Endothelial cell of umbilical vein (primary cell): ENCODE data around the gene AARS2. TPM values are rescaled to one million over a fixed set of nuclear protein-coding genes. Genes with fewer than 3 reads are reported as not detected.

Experiments
- BruUV-seq: library from RNA; stranded (reverse); fragments of 400-500 nt; replicated peaks from 2 replicates; lab custom pipeline; 2021; lab: Mats Ljungman, UMichigan
- CTCF ChIA-PET: fragments of 300-600, 350-600 bp; sonication (Branson Sonifier 250); formaldehyde crosslinking; loops from one replicate; lab custom pipeline; 2021; ENCODE audit warnings: antibody characterized with exemption, inconsistent platforms; lab: Charles Lee
- POLR2A ChIA-PET: fragments of 300-600, 350-600 bp; sonication (Branson Sonifier 250); formaldehyde crosslinking; loops from one replicate; lab custom pipeline; 2021; ENCODE audit warnings: antibody characterized with exemption, inconsistent platforms; lab: Charles Lee
- DNase-seq: peaks from one replicate; pipeline ENCODE4 v3.0.0-alpha.2; 2011; ENCODE audit warnings: low read depth, low spot score
- FAIRE-seq: peaks from 2 replicates; lab custom pipeline; 2011; peaks lifted over from hg19 to GRCh38; lab: Jason Lieb, UNC
- H2AFZ ChIP-seq: 2 replicates; pipeline ENCODE4 v1.6.0; 2012; ENCODE audit warnings: low read depth, low read length, control low read depth, inconsistent platforms
- H3K27ac ChIP-seq: 2 replicates; pipeline ENCODE4 v1.5.1; 2011; ENCODE audit warnings: low read depth, mild to moderate bottlenecking, control low read depth, low read length, moderate library complexity; ENCODE audit not compliant: insufficient read depth
- H3K27me3 ChIP-seq, 2 experiments: 2 replicates each; pipeline versions ENCODE4 v1.6.0 to v1.6.1; 2011; ENCODE audit warnings: low read length in 2 of 2, mixed read lengths in 1 of 2; ENCODE audit not compliant: control insufficient read depth in 2 of 2, insufficient read depth in 2 of 2
- H3K36me3 ChIP-seq, 2 experiments: 2 replicates in 1 of 2; 3 replicates in 1 of 2; pipeline ENCODE4 v1.5.1; 2011; ENCODE audit warnings: low read length in 2 of 2, mild to moderate bottlenecking in 1 of 2, moderate library complexity in 1 of 2; ENCODE audit not compliant: control insufficient read depth in 2 of 2, insufficient read depth in 2 of 2; ENCODE audit errors: extremely low read depth in 1 of 2
- H3K4me1 ChIP-seq: 3 replicates; pipeline ENCODE4 v1.5.1; 2011; ENCODE audit warnings: mild to moderate bottlenecking, low read length; ENCODE audit not compliant: control insufficient read depth, insufficient read depth; ENCODE audit errors: extremely low read depth
- H3K4me2 ChIP-seq: 2 replicates; pipeline ENCODE4 v1.6.1; 2011; ENCODE audit warnings: low read length, control low read depth, mixed read lengths; ENCODE audit not compliant: insufficient read depth
- H3K4me3 ChIP-seq, 3 experiments: fragments of 200-600 bp in 1 of 3; sonication (generic), shearing (Covaris generic) in 1 of 3; replicated peaks in 1 of 3; 2 replicates each; pipeline ENCODE4 v1.5.1; 2011 to 2016; ENCODE audit warnings: control low read depth in 3 of 3, low read length in 3 of 3, mild to moderate bottlenecking in 2 of 3, inconsistent platforms in 1 of 3, low read depth in 1 of 3, moderate library complexity in 1 of 3; ENCODE audit not compliant: insufficient read depth in 1 of 3
- H3K79me2 ChIP-seq: 2 replicates; pipeline ENCODE4 v1.6.0; 2012; ENCODE audit warnings: low read length, inconsistent platforms; ENCODE audit not compliant: control insufficient read depth, insufficient read depth
- H3K9ac ChIP-seq: replicated peaks from 2 replicates; pipeline ENCODE3; 2011; ENCODE audit warnings: low read length, control low read depth; ENCODE audit not compliant: insufficient read depth; ENCODE audit errors: extremely low read depth
- H3K9me1 ChIP-seq: replicated peaks from 3 replicates; pipeline ENCODE4 v1.6.0; 2011; ENCODE audit warnings: mild to moderate bottlenecking, low read length; ENCODE audit not compliant: control insufficient read depth, insufficient read depth; ENCODE audit errors: extremely low read depth
- H3K9me3 ChIP-seq: replicated peaks from 2 replicates; pipeline ENCODE4 v1.5.1; 2012; ENCODE audit warnings: low read length, inconsistent platforms; ENCODE audit not compliant: control insufficient read depth, insufficient read depth
- H4K20me1 ChIP-seq: replicated peaks from 2 replicates; pipeline ENCODE3; 2011; ENCODE audit warnings: mild to moderate bottlenecking, low read length; ENCODE audit not compliant: control insufficient read depth, insufficient read depth; ENCODE audit errors: extremely low read depth
- EZH2 ChIP-seq: IDR thresholded peaks from 2 replicates; pipeline ENCODE4 v1.6.1; 2012; ENCODE audit warnings: borderline replicate concordance, low read depth, mild to moderate bottlenecking, moderate library complexity, low read length, inconsistent platforms; ENCODE audit not compliant: severe bottlenecking
- FOS ChIP-seq: IDR thresholded peaks from 2 replicates; pipeline ENCODE4 v1.6.1; 2011; ENCODE audit warnings: mild to moderate bottlenecking, low read length, moderate library complexity, borderline replicate concordance; ENCODE audit not compliant: insufficient read depth
- GATA2 ChIP-seq: IDR thresholded peaks from 2 replicates; pipeline ENCODE4 v1.7.0; 2011; ENCODE audit warnings: low read depth, mild to moderate bottlenecking, moderate library complexity, mixed read lengths, low read length; ENCODE audit not compliant: insufficient read length, insufficient read depth
- POLR2AphosphoS5 ChIP-seq: IDR thresholded peaks from 2 replicates; pipeline ENCODE4 v1.6.1; 2012; ENCODE audit warnings: low read depth, mild to moderate bottlenecking, control low read depth, low read length, moderate library complexity; ENCODE audit not compliant: insufficient read depth
- dilution Hi-C: fragments of 300-500 bp; cut with MboI; formaldehyde crosslinking; loops from one replicate; pipeline ENCODE4 v1.15.0; 2019; ENCODE audit warnings: low sequenced_read_pairs; ENCODE audit not compliant: extremely low pct_ligation_motif_present
- intact Hi-C: fragments of 100-400 bp; cut with micrococcal nuclease; formaldehyde crosslinking; loops from one replicate; pipeline ENCODE4 v1.10.0; 2022
- polyA plus RNA-seq, 4 experiments: library from polyadenylated mRNA; depleted of rRNA in 3 of 4; stranded (reverse) in 3 of 4; unstranded in 1 of 4; fragments of >200 nt; gene quantifications; 2 replicates each; pipeline versions ENCODE4 v1.2.1 to v1.2.3, GENCODE V29; 2011 to 2012; ENCODE audit warnings: missing spikeins in 1 of 4
- total RNA-seq: library from RNA; stranded (reverse); gene quantifications from 2 replicates; pipeline ENCODE4 v1.2.3, GENCODE V29; 2021
- TF ChIP-seq, protein P1 (sequence below), 2 donors: IDR thresholded peaks; 1 replicate in 1 of 2; 2 replicates in 1 of 2; pipeline ENCODE4 v1.5.1; 2011; ENCODE audit warnings: low read length in 2 of 2, mild to moderate bottlenecking in 2 of 2, moderate library complexity in 2 of 2, control low read depth in 1 of 2, inconsistent platforms in 1 of 2, low read depth in 1 of 2; ENCODE audit not compliant: insufficient read depth in 1 of 2; ENCODE audit errors: extremely low read depth in 1 of 2

The AARS2 gene
- total and polyA plus RNA-seq, 2 donors (not counting 3 experiments of a cell fraction or from before 2014, with no cell fraction given): 8.3 to 17.9 TPM

GRCh38 chr6:44303842-44304241 lies 9.3 kb downstream of the AARS2 start:
- Histone ChIP-seq H3K79me2 (no peaks in the 10 kb centered on the region), H3K4me1 (no peaks in the 10 kb centered on the region), H4K20me1 (no peaks in the 10 kb centered on the region), H3K4me3 (no peak overlapping the region), H3K4me2 (no peak overlapping the region), H3K9ac (no peak overlapping the region), H3K27ac (no peak overlapping the region), H3K9me3 (no peaks in the 10 kb centered on the region), H3K27me3 (no peaks in the 10 kb centered on the region), H3K9me1 (no peaks in the 10 kb centered on the region), H3K36me3 (peaks cover 13 to 51% of the 10 kb centered on the region in 2 experiments), H2AFZ (no peak overlapping the region)
- DNase-seq (no peak), FAIRE-seq (no peak)
- no TSS peak for BruUV-seq
- CTCF ChIA-PET: interaction anchor here (3.4 to 4.5 kb wide), 3 partner anchors 10 to 35 kb away, joined by 35 to 83 read pairs (median 36); partner anchors contain the start of genes AARS2 and TMEM151B
- dilution Hi-C loops: no loop called here
- POLR2A ChIA-PET: no interaction called here
- intact Hi-C loops: loop anchor here (1.0 kb wide), 2 partner anchors 36 to 208 kb away; no protein-coding TSS in a partner anchor
- TF ChIP-seq, protein P1, sequence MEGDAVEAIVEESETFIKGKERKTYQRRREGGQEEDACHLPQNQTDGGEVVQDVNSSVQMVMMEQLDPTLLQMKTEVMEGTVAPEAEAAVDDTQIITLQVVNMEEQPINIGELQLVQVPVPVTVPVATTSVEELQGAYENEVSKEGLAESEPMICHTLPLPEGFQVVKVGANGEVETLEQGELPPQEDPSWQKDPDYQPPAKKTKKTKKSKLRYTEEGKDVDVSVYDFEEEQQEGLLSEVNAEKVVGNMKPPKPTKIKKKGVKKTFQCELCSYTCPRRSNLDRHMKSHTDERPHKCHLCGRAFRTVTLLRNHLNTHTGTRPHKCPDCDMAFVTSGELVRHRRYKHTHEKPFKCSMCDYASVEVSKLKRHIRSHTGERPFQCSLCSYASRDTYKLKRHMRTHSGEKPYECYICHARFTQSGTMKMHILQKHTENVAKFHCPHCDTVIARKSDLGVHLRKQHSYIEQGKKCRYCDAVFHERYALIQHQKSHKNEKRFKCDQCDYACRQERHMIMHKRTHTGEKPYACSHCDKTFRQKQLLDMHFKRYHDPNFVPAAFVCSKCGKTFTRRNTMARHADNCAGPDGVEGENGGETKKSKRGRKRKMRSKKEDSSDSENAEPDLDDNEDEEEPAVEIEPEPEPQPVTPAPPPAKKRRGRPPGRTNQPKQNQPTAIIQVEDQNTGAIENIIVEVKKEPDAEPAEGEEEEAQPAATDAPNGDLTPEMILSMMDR (IDR thresholded peaks at IDR 0.05; ENCODE audit: extremely low read depth in 1 of 2, insufficient read depth in 1 of 2, low read depth in 1 of 2, low read length in 2 of 2): no peak
- TF ChIP-seq GATA2: no peak
- no peak for TF ChIP-seq POLR2AphosphoS5
- no peak for TF ChIP-seq FOS
- TF ChIP-seq EZH2: no peak
